ENCODE data around the gene PHF10. TPM values are rescaled to one million over a fixed set of nuclear protein-coding genes. Genes with fewer than 3 reads are reported as not detected.

Gene PHF10
- total RNA-seq, 2 experiments from 2014 or later: 79.1 to 79.7 TPM

DNA sequence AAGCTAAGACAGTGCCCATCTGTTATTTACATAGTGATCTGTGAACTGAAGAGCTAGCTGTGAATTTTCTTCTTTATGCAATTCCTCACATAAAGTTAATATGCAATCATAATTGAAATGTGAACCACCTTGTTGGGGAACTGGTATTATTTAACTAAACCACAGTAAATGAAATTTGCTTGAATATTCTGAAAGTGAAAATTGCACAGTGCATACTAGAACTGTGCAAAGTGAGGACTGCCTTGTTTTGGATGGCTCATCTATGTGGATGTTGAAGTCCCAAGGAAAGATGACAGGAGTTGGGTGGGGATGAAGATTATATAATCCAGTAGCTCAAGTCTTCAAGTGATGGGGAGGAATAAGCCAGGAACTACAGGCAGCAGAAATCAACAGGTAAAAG, 5.7 kb upstream of the PHF10 start:
- ChIA-PET CTCF (interaction anchor here (2.0 kb wide), 1 partner anchor 21 kb away, joined by 9 read pairs; no protein-coding TSS in a partner anchor), POLR2A (no interaction called here)
- no peaks in the 10 kb centered on the region for H3K9me3 Mint-ChIP-seq
- H3K27ac Mint-ChIP-seq: no peak overlapping the region
- ATAC-seq (no peak), DNase-seq (no peak)
- no peak overlapping the region for H3K4me3 Mint-ChIP-seq
- intact Hi-C loops (cut with micrococcal nuclease): no loop called here
- peaks cover 9% of the 10 kb centered on the region for H3K36me3 Mint-ChIP-seq (ENCODE audit: low read depth)
- peaks cover 23% of the 10 kb centered on the region for H3K4me1 Mint-ChIP-seq (ENCODE audit: low read depth)
- peaks cover 6% of the 10 kb centered on the region for H3K27me3 Mint-ChIP-seq
- TF ChIP-seq, protein P1, sequence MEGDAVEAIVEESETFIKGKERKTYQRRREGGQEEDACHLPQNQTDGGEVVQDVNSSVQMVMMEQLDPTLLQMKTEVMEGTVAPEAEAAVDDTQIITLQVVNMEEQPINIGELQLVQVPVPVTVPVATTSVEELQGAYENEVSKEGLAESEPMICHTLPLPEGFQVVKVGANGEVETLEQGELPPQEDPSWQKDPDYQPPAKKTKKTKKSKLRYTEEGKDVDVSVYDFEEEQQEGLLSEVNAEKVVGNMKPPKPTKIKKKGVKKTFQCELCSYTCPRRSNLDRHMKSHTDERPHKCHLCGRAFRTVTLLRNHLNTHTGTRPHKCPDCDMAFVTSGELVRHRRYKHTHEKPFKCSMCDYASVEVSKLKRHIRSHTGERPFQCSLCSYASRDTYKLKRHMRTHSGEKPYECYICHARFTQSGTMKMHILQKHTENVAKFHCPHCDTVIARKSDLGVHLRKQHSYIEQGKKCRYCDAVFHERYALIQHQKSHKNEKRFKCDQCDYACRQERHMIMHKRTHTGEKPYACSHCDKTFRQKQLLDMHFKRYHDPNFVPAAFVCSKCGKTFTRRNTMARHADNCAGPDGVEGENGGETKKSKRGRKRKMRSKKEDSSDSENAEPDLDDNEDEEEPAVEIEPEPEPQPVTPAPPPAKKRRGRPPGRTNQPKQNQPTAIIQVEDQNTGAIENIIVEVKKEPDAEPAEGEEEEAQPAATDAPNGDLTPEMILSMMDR (IDR thresholded peaks at IDR 0.05): no peak

DNA sequence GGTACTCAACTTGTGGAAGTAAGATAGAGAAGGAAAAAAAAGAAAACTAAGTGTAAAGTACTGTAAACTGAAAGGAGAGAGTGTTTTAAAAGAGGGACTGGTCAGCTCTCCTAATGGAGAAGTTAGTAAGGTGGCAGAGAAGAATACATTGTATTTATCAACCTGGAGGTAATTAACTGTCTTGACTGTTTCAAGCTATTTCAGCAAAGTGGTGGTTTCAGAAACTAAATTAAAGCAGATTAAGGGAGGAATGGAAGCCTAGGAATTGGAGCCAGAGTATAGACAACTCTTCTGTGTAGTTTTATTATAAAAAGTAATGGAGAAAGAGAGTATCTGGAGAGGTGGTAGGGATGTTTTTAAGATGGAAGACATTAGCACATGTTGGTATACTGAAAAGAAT, 2.7 kb upstream of the PHF10 start:
- no peak overlapping the region for H3K27ac Mint-ChIP-seq

DNA sequence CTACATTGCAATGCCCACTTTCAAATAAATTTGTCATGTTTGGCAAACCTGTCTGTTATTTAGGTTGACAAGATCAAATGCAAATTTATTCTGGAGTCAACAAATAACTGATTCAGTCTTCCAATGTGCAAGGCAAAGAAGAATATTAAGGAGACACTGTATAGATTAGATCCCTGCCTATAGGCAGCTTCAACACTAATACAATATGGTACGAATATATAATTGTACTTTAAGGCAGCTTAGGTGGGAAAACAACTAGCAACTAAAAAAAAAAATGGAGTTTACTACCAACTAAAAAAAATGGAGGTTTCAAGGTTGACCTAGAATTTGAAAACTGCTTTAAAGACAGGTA, 1.7 kb upstream of the PHF10 start:
- H3K27ac Mint-ChIP-seq: peak overlapping the region; percentile 88
- ChIA-PET CTCF (interaction anchor here (1.5 kb wide), 1 partner anchor 11 kb away, joined by 3 read pairs; no protein-coding TSS in a partner anchor), POLR2A (interaction anchor here (1.1 to 7.8 kb wide), 6 partner anchors 9 to 27 kb away, joined by 3 to 95 read pairs (median 10); partner anchors contain the start of genes C6orf120, DYNLT2, ERMARD and WDR27)
- TF ChIP-seq, protein P1 (IDR thresholded peaks at IDR 0.05): no peak
- ATAC-seq (no peak), DNase-seq (no peak)
- peak overlapping the region; percentile 84 for H3K4me3 Mint-ChIP-seq
- peaks cover 13% of the 10 kb centered on the region for H3K36me3 Mint-ChIP-seq (ENCODE audit: low read depth)
- peaks cover 32% of the 10 kb centered on the region for H3K4me1 Mint-ChIP-seq (ENCODE audit: low read depth)
- H3K9me3 Mint-ChIP-seq: no peaks in the 10 kb centered on the region
- H3K27me3 Mint-ChIP-seq: no peaks in the 10 kb centered on the region
- intact Hi-C loops (cut with micrococcal nuclease): loop anchor here (2.0 kb wide), 1 partner anchor 25 kb away; the partner anchor contains the start of genes DYNLT2 and ERMARD

More for the DNA sequence above, 2.7 kb upstream of the PHF10 start:
- peaks cover 11% of the 10 kb centered on the region for H3K36me3 Mint-ChIP-seq (ENCODE audit: low read depth)
- intact Hi-C loops (cut with micrococcal nuclease): loop anchor here (2.0 kb wide), 1 partner anchor 24 kb away; the partner anchor contains the start of genes DYNLT2 and ERMARD
- H3K27me3 Mint-ChIP-seq: no peaks in the 10 kb centered on the region
- ChIA-PET CTCF (no interaction called here), POLR2A (interaction anchor here (0.9 to 7.8 kb wide), 2 partner anchors 25 to 26 kb away, joined by 4 to 73 read pairs; partner anchors contain the start of genes C6orf120, DYNLT2, ERMARD and WDR27)
- H3K9me3 Mint-ChIP-seq: no peaks in the 10 kb centered on the region
- TF ChIP-seq, protein P1 (IDR thresholded peaks at IDR 0.05): no peak
- DNase-seq (no peak), ATAC-seq (no peak)
- peaks cover 25% of the 10 kb centered on the region for H3K4me1 Mint-ChIP-seq (ENCODE audit: low read depth)
- no peak overlapping the region for H3K4me3 Mint-ChIP-seq

DNA sequence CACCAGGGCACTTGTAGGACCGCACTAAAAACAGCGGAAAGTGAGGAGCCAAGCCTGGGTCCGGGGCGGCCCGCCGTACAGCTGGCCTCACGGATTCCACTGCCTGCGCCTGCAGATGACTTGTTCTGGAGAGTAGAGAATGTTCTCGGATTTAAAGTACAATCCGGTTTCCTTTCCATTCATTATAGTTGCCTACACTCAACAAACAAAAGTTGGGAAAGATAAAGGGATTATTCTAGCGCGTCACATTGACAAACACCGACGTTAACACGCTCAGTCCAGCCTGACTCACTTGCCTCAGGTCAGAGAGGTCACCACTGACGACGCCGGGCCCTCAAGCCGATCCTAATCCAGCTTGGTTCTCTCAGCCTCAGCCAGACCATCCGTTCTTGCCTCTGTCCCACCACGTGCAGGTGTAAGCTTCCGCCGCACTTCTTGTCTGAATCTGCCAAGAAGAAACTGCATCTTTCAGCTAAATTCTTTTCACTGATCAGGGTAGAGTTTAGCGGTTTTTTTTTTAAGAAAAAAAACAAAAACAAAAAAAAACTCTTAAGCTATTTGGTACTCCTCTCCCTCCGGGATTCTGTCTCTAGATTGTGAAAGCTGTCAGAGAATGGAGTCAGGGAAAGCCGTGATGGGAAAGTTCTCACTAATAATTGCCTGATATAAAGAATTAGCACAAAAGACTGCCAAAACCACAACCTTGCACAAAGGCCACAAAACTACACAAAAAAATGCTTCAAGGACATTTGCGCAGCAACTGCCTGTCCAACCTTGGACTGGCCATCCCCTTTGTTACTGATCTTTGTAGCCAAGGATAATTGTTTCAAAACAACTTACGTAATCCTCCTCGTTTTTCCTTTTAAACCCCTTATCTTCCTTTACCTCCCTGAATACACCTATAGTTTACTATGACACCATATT, 1.1 kb upstream of the PHF10 start:
- ChIA-PET CTCF (interaction anchor here (1.5 kb wide), 1 partner anchor 12 kb away, joined by 3 read pairs; no protein-coding TSS in a partner anchor), POLR2A (interaction anchor here (0.8 to 7.8 kb wide), 10 partner anchors 10 to 27 kb away, joined by 3 to 95 read pairs (median 7); partner anchors contain the start of genes C6orf120, DYNLT2, ERMARD and WDR27)
- TF ChIP-seq, protein P1 (IDR thresholded peaks at IDR 0.05): no peak
- H3K4me1 Mint-ChIP-seq (ENCODE audit: low read depth): peaks cover 36% of the 10 kb centered on the region
- no peaks in the 10 kb centered on the region for H3K27me3 Mint-ChIP-seq
- peaks cover 16% of the 10 kb centered on the region for H3K36me3 Mint-ChIP-seq (ENCODE audit: low read depth)
- ATAC-seq (peak; percentile 17), DNase-seq (peak; percentile 55)
- H3K4me3 Mint-ChIP-seq: peak overlapping the region; percentile 84
- no peaks in the 10 kb centered on the region for H3K9me3 Mint-ChIP-seq
- peak overlapping the region; percentile 88 for H3K27ac Mint-ChIP-seq
- intact Hi-C loops (cut with micrococcal nuclease): loop anchor here (2.0 kb wide), 1 partner anchor 25 kb away; the partner anchor contains the start of genes DYNLT2 and ERMARD
